Esophagus muscularis mucosa (tissue), 3 donors: Measurements from ENCODE around the gene PTPRE.

Experiments used
- CTCF ChIP-seq, 3 experiments: fragments of 200-600 bp in 2 of 3; fragments of 450-650 bp in 1 of 3; sonication (generic) in 2 of 3; IDR thresholded peaks; one replicate each; pipeline ENCODE4 v1.5.1; 2017 to 2019; ENCODE audit warnings: antibody characterized with exemption in 3 of 3, mild to moderate bottlenecking in 2 of 3, moderate library complexity in 1 of 3
- POLR2A ChIP-seq: fragments of 450-650 bp; IDR thresholded peaks from one replicate; pipeline ENCODE4 v1.6.1; 2017; ENCODE audit warnings: antibody characterized with exemption, moderate library complexity, mild to moderate bottlenecking, low read depth
- POLR2AphosphoS5 ChIP-seq, 2 donors: sonication (generic); formaldehyde crosslinking; IDR thresholded peaks; one replicate each; pipeline ENCODE4 v1.6.1; 2017; ENCODE audit warnings: antibody characterized with exemption in 2 of 2

GRCh38 chr10:127908959-127909267, 2.0 kb downstream of the PTPRE start:
- TF ChIP-seq CTCF (IDR thresholded peaks at IDR 0.05) (no peak), POLR2AphosphoS5 (IDR thresholded peaks at IDR 0.05) (no peak), POLR2A (no peak)
